ENCODE measurements around the gene GRPEL2. TPM values are rescaled to one million over a fixed set of nuclear protein-coding genes. Genes with fewer than 3 reads are reported as not detected.

The GRPEL2 gene
- polyA plus RNA-seq, 1 experiment: 17.1 TPM

GRCh38 chr5:149399775-149400174 lies 54.5 kb downstream of the GRPEL2 start:
- ChIA-PET CTCF (interaction anchor here (0.6 to 2.2 kb wide), 3 partner anchors 11 to 163 kb away, joined by 3 to 12 read pairs (median 5); no protein-coding TSS in a partner anchor), POLR2A (interaction anchor here (0.5 kb wide), 1 partner anchor 160 kb away, joined by 3 read pairs; no protein-coding TSS in a partner anchor)
- TF ChIP-seq CTCF (IDR thresholded peaks at IDR 0.05; ENCODE audit: insufficient read depth, low read depth, low read length): no peak
- H3K27me3 ChIP-seq (ENCODE audit: control insufficient read depth, insufficient read depth, low read length): no peaks in the 10 kb centered on the region
- DNase-seq (ENCODE audit: low read depth): no peak
- H3K4me3 ChIP-seq (ENCODE audit: low read depth, low read length): no peak overlapping the region
- no peaks in the 10 kb centered on the region for H3K36me3 ChIP-seq (ENCODE audit: control insufficient read depth, insufficient read depth, low read length)

GRCh38 chr5:149400304-149400703 lies 55.0 kb downstream of the GRPEL2 start:
- CTCF ChIA-PET: interaction anchor here (0.7 to 2.2 kb wide), 4 partner anchors 11 to 35 kb away, joined by 3 to 12 read pairs (median 4); no protein-coding TSS in a partner anchor
- no peak for DNase-seq (ENCODE audit: low read depth)
- Histone ChIP-seq H3K4me3 (ENCODE audit: low read depth, low read length) (no peak overlapping the region), H3K36me3 (ENCODE audit: control insufficient read depth, insufficient read depth, low read length) (no peaks in the 10 kb centered on the region), H3K27me3 (ENCODE audit: control insufficient read depth, insufficient read depth, low read length) (no peaks in the 10 kb centered on the region)
- no peak for TF ChIP-seq CTCF (IDR thresholded peaks at IDR 0.05; ENCODE audit: insufficient read depth, low read depth, low read length)
- POLR2A ChIA-PET: interaction anchor here (0.5 kb wide), 1 partner anchor 159 kb away, joined by 3 read pairs; no protein-coding TSS in a partner anchor

- no peak for TF ChIP-seq CTCF (IDR thresholded peaks at IDR 0.05; ENCODE audit: insufficient read depth, low read depth, low read length)
- CTCF ChIA-PET: interaction anchor here (0.7 to 2.2 kb wide), 4 partner anchors 14 to 34 kb away, joined by 3 to 12 read pairs (median 4); no protein-coding TSS in a partner anchor
- no peak overlapping the region for H3K4me3 ChIP-seq (ENCODE audit: low read depth, low read length)
- POLR2A ChIA-PET: no interaction called here
- H3K36me3 ChIP-seq (ENCODE audit: control insufficient read depth, insufficient read depth, low read length): no peaks in the 10 kb centered on the region
- DNase-seq (ENCODE audit: low read depth): no peak
- no peaks in the 10 kb centered on the region for H3K27me3 ChIP-seq (ENCODE audit: control insufficient read depth, insufficient read depth, low read length)
Observed at GRCh38 chr5:149401051-149401450, 55.8 kb downstream of the GRPEL2 start.

GRCh38 chr5:149402291-149402690 lies 57.0 kb downstream of the GRPEL2 start:
- ChIA-PET POLR2A (no interaction called here), CTCF (interaction anchor here (2.0 kb wide), 1 partner anchor 35 kb away, joined by 5 read pairs; no protein-coding TSS in a partner anchor)
- H3K4me3 ChIP-seq (ENCODE audit: low read depth, low read length): no peak overlapping the region
- H3K27me3 ChIP-seq (ENCODE audit: control insufficient read depth, insufficient read depth, low read length): no peaks in the 10 kb centered on the region
- DNase-seq (ENCODE audit: low read depth): no peak
- no peaks in the 10 kb centered on the region for H3K36me3 ChIP-seq (ENCODE audit: control insufficient read depth, insufficient read depth, low read length)
- TF ChIP-seq CTCF (IDR thresholded peaks at IDR 0.05; ENCODE audit: insufficient read depth, low read depth, low read length): no peak

Other genes starting within 250 kb of the GRPEL2 start
- gene ABLIM3, start 204.0 kb upstream of the GRPEL2 start, polyA plus RNA-seq (2011; rRNA removed): 14.0 and 25.7 TPM in 2 replicates
- gene AFAP1L1, start 73.6 kb upstream of the GRPEL2 start, polyA plus RNA-seq (2011; rRNA removed): 1.2 and 1.3 TPM in 2 replicates
- 10.2 and 12.8 TPM in 2 replicates for gene PCYOX1L, start 12.5 kb downstream of the GRPEL2 start, polyA plus RNA-seq (2011; rRNA removed)
- 0.49 and 0.90 TPM in 2 replicates for gene IL17B, start 33.8 kb downstream of the GRPEL2 start, polyA plus RNA-seq (2011; rRNA removed)
- 171 and 268 TPM in 2 replicates for gene CSNK1A1, start 205.9 kb downstream of the GRPEL2 start, polyA plus RNA-seq (2011; rRNA removed)
- 0.42 and 0.92 TPM in 2 replicates for gene ARHGEF37, start 236.0 kb downstream of the GRPEL2 start, polyA plus RNA-seq (2011; rRNA removed)

All from BJ (cell line).